Measurements from ENCODE around the gene HTRA1.

GRCh38 chr10:122476333-122476695 lies 15.0 kb downstream of the HTRA1 start:
- TF ChIP-seq POLR2A (IDR thresholded peaks at IDR 0.05; ENCODE audit: low read depth, low read length) (no peak), CTCF (conservative IDR thresholded peaks at IDR 0.05; ENCODE audit: low read depth, low read length) (no peak), RFX5 (IDR thresholded peaks at IDR 0.05; ENCODE audit: low read depth, low read length) (no peak), CHD1 (IDR thresholded peaks at IDR 0.05; ENCODE audit: low read depth, low read length) (no peak), MAFK (IDR thresholded peaks at IDR 0.05; ENCODE audit: low read depth, low read length) (no peak), CEBPB (IDR thresholded peaks at IDR 0.05; ENCODE audit: low read depth, low read length) (no peak), BHLHE40 (IDR thresholded peaks at IDR 0.05; ENCODE audit: low read depth, low read length) (no peak), USF2 (IDR thresholded peaks at IDR 0.05; ENCODE audit: low read depth, low read length) (no peak)

Data from IMR-90 (cell line).